Stromal cell of bone marrow (primary cell): ENCODE results near the gene HSPA12A.

Experiments
- DNase-seq: peaks from one replicate; pipeline ENCODE4 v3.0.0-alpha.2; 2012; ENCODE audit warnings: low read depth

HSPA12A gene

GRCh38 chr10:116668018-116668417 is 74.3 kb downstream of the HSPA12A start:
- no peak for DNase-seq

GRCh38 chr10:116667484-116667883 is 74.9 kb downstream of the HSPA12A start:
- no peak for DNase-seq

GRCh38 chr10:116665541-116666125 is 76.7 kb downstream of the HSPA12A start:
- DNase-seq, result peak; percentile 19

GRCh38 chr10:116664631-116665030 is 77.7 kb downstream of the HSPA12A start:
- no peak for DNase-seq

- no peak for DNase-seq
These were observed 79.0 kb downstream of the HSPA12A start for GRCh38 chr10:116663342-116663741.

- no peak for DNase-seq
These were observed 81.5 kb downstream of the HSPA12A start for GRCh38 chr10:116660860-116661259.

GRCh38 chr10:116659049-116659670 is 83.2 kb downstream of the HSPA12A start:
- no peak for DNase-seq

- no peak for DNase-seq
These were observed 84.4 kb downstream of the HSPA12A start for GRCh38 chr10:116657863-116658551.

- no peak for DNase-seq
These were observed 86.3 kb downstream of the HSPA12A start for GRCh38 chr10:116656044-116656443.

GRCh38 chr10:116655568-116655967 is 86.8 kb downstream of the HSPA12A start:
- DNase-seq, result no peak

- DNase-seq, result no peak
These were observed 87.5 kb downstream of the HSPA12A start for GRCh38 chr10:116654816-116655215.

- peak; percentile 13 for DNase-seq
These were observed 88.5 kb downstream of the HSPA12A start for GRCh38 chr10:116653885-116654284.

- DNase-seq, result no peak
These were observed 93.5 kb downstream of the HSPA12A start for GRCh38 chr10:116648903-116649302.

- DNase-seq, result no peak
These were observed 95.9 kb downstream of the HSPA12A start for GRCh38 chr10:116646502-116646901.

GRCh38 chr10:116637830-116638229 is 104.5 kb downstream of the HSPA12A start:
- no peak for DNase-seq

GRCh38 chr10:116636976-116637375 is 105.4 kb downstream of the HSPA12A start:
- DNase-seq, result no peak

- no peak for DNase-seq
These were observed 106.0 kb downstream of the HSPA12A start for GRCh38 chr10:116636385-116636784.

GRCh38 chr10:116634126-116634975 is 108.0 kb downstream of the HSPA12A start:
- DNase-seq, result no peak

- DNase-seq, result no peak
These were observed 109.2 kb downstream of the HSPA12A start for GRCh38 chr10:116633216-116633600.

GRCh38 chr10:116632596-116633215 is 109.7 kb downstream of the HSPA12A start:
- DNase-seq, result no peak

GRCh38 chr10:116631871-116632295 is 110.5 kb downstream of the HSPA12A start:
- DNase-seq, result no peak

GRCh38 chr10:116630020-116630419 is 112.3 kb downstream of the HSPA12A start:
- no peak for DNase-seq
